Endothelial cell (in vitro differentiated cells): ENCODE data around the gene SYT8. TPM values are rescaled to one million over a fixed set of nuclear protein-coding genes. Genes with fewer than 3 reads are reported as not detected.
"Not testable (repeated sequence)": the region's sequence is repeated elsewhere in the genome, so short reads cannot be mapped to it uniquely, and the experiment has no call there.

Source experiments
- DNase-seq: peaks from one replicate; pipeline ENCODE4 v3.0.0; 2021; ENCODE audit warnings: low spot score
- H3K27ac Mint-ChIP-seq: one replicate; pipeline ENCODE4 v1.8.0; 2021; ENCODE audit warnings: mixed read lengths, inconsistent platforms; ENCODE audit not compliant: unreplicated experiment
- H3K27me3 Mint-ChIP-seq: one replicate; pipeline ENCODE4 v1.8.0; 2021; ENCODE audit warnings: mild to moderate bottlenecking, moderate library complexity, mixed read lengths, inconsistent platforms; ENCODE audit not compliant: unreplicated experiment
- H3K36me3 Mint-ChIP-seq: one replicate; pipeline ENCODE4 v1.8.0; 2021; ENCODE audit warnings: mild to moderate bottlenecking, low read depth, mixed read lengths, inconsistent platforms; ENCODE audit not compliant: unreplicated experiment
- H3K4me1 Mint-ChIP-seq: one replicate; pipeline ENCODE4 v1.8.0; 2021; ENCODE audit warnings: mild to moderate bottlenecking, mixed read lengths, inconsistent platforms; ENCODE audit not compliant: unreplicated experiment
- H3K4me3 Mint-ChIP-seq: one replicate; pipeline ENCODE4 v1.8.0; 2021; ENCODE audit warnings: mild to moderate bottlenecking, mixed read lengths, inconsistent platforms; ENCODE audit not compliant: unreplicated experiment
- H3K9me3 Mint-ChIP-seq: one replicate; pipeline ENCODE4 v1.8.0; 2021; ENCODE audit warnings: mixed read lengths, inconsistent platforms; ENCODE audit not compliant: unreplicated experiment
- total RNA-seq: library from RNA; stranded (reverse); fragmentation: NEBNext Ultra II Directional; extraction: Animal tissue kit (Norgen Biotek cat#: 25700); gene quantifications from one replicate; pipeline ENCODE4 v1.2.1, GENCODE V29; 2021; ENCODE audit not compliant: unreplicated experiment
- TF ChIP-seq, protein P1 (sequence below): fragments of 200-600 bp; sonication (generic); IDR thresholded peaks from one replicate; pipeline ENCODE4 v1.5.0; 2021; ENCODE audit warnings: antibody characterized with exemption; ENCODE audit not compliant: unreplicated experiment

The SYT8 gene
- total RNA-seq, 1 donor from 2014 or later = not detected

DNA sequence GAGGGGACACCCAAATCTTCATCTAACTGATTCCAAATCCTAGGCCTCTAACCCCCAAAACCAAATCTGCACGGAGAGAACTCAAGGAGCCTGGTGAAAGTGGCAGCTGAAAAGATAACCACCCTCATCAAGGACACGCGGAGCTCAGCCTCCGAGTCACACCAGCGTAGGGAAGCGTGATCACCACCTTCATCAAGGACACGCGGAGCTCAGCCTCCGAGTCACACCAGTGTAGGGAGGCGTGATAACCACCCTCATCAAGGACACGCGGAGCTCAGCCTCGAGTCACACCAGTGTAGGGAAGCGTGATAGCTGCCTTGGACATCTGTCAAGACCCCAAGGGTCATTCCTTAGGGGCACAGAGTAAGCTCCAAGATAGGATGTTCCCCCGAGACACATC is 29.3 kb upstream of the SYT8 start:
- DNase-seq = no peak
- no peaks in the 10 kb centered on the region for H3K9me3 Mint-ChIP-seq
- no peaks in the 10 kb centered on the region for H3K36me3 Mint-ChIP-seq
- H3K27ac Mint-ChIP-seq = no peak overlapping the region
- TF ChIP-seq, protein P1, sequence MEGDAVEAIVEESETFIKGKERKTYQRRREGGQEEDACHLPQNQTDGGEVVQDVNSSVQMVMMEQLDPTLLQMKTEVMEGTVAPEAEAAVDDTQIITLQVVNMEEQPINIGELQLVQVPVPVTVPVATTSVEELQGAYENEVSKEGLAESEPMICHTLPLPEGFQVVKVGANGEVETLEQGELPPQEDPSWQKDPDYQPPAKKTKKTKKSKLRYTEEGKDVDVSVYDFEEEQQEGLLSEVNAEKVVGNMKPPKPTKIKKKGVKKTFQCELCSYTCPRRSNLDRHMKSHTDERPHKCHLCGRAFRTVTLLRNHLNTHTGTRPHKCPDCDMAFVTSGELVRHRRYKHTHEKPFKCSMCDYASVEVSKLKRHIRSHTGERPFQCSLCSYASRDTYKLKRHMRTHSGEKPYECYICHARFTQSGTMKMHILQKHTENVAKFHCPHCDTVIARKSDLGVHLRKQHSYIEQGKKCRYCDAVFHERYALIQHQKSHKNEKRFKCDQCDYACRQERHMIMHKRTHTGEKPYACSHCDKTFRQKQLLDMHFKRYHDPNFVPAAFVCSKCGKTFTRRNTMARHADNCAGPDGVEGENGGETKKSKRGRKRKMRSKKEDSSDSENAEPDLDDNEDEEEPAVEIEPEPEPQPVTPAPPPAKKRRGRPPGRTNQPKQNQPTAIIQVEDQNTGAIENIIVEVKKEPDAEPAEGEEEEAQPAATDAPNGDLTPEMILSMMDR = no peak
- H3K4me3 Mint-ChIP-seq = no peak overlapping the region
- peaks cover 4% of the 10 kb centered on the region for H3K27me3 Mint-ChIP-seq
- H3K4me1 Mint-ChIP-seq = peaks cover 4% of the 10 kb centered on the region

DNA sequence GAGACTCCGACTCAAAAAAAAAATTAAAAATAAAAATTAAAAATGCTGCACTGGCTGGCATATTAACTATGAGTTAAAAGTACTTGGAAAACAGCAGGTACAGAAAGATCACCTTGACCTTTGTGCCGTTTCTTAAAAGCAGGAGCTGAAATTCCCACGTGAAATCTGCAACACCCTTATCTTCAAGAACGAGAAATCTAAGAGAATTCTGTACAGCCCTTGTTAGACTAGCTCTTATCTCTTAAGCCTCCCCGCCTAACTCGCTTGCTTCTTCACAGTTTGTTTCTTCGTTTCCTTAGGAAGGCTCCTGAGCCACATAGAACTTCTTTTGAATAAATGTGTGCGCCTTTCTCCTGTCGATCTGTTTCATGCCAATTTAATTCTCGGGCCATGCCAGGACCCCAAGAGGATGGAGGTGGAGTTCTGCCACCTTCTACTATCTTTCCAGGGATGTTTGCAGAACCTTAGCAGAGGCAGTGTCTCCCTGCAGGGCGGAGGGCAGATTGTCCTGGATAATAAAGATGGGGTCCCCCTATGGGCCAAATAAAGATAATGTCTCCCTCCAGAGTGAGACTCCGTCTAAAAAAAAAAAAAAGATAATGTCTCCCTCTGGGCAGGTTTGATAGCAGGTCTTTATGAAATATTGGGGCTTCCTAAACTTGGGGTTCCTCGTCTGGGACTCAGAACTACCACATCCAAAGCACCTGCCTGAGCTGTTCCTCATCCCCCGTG is 27.4 kb upstream of the SYT8 start:
- Mint-ChIP-seq H3K9me3 (no peaks in the 10 kb centered on the region), H3K4me1 (no peaks in the 10 kb centered on the region), H3K36me3 (no peaks in the 10 kb centered on the region), H3K4me3 (no peak overlapping the region), H3K27me3 (peaks cover 4% of the 10 kb centered on the region), H3K27ac (no peak overlapping the region)
- TF ChIP-seq, protein P1 = no peak
- no peak for DNase-seq

DNA sequence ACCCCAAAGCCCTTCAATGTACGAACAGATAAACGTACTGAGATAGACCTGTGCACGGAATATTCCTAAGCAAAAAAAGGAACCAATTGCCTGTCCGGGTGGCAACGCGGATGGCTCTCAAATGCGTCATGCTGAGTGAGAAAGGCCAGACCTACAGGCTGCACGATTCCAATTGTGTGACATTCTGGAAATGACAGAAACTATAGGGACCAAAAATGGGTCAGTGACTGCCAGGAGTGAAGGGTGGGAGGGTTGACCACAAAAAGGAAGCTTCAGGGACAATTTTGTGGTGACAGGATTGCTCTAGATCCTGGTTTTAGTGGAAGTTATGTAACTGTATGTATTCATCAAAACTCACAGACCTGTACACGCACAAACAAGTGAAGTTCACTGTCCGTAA is 24.0 kb upstream of the SYT8 start:
- no peak overlapping the region for H3K27ac Mint-ChIP-seq
- no peaks in the 10 kb centered on the region for H3K36me3 Mint-ChIP-seq
- TF ChIP-seq, protein P1 = no peak
- H3K4me3 Mint-ChIP-seq = no peak overlapping the region
- no peak for DNase-seq
- H3K4me1 Mint-ChIP-seq = no peaks in the 10 kb centered on the region
- H3K9me3 Mint-ChIP-seq = no peaks in the 10 kb centered on the region
- peaks cover 3% of the 10 kb centered on the region for H3K27me3 Mint-ChIP-seq

DNA sequence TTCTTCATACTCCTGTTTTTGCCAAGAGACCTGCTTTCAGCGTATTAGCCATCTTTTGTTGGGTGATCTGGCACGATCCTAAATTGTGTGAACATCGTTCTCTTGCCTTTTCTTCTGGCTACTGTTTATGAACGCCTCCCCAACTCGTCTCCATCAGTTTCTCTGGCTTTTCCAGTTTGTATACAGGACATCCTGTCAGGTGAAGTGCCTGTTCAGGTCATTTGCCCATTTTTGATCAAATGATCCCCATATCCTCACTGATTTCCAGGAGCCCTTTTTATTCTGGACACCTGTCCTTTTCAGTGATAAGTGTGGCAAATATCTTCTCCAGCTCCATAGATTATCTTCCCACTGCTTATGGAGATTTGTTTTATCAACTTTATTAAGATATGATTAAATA is 22.5 kb upstream of the SYT8 start:
- H3K36me3 Mint-ChIP-seq = no peaks in the 10 kb centered on the region
- H3K27ac Mint-ChIP-seq = no peak overlapping the region
- DNase-seq = no peak
- no peaks in the 10 kb centered on the region for H3K9me3 Mint-ChIP-seq
- H3K4me1 Mint-ChIP-seq = no peaks in the 10 kb centered on the region
- H3K27me3 Mint-ChIP-seq = peaks cover 3% of the 10 kb centered on the region
- TF ChIP-seq, protein P1 = no peak
- no peak overlapping the region for H3K4me3 Mint-ChIP-seq

DNA sequence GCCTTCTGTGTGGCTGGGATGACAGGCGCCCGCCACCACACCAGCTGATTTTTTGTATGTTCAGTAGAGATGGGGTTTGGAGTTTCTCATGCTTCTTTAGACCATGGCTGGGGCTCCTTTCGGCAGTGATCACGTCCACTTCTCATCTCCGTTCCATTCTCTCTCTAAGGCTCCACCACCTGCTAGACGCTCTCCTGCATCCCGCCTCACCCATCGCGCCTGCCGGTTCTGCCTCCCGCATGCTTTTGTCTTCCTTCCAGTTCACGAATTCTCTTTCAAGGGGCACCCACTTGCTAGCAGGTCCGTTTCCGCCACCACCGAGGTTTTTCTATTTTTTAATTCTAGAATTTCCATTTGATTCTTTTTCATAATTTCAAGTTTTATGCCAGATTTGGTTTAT is 22.0 kb upstream of the SYT8 start:
- TF ChIP-seq, protein P1 = no peak
- H3K27me3 Mint-ChIP-seq = peaks cover 3% of the 10 kb centered on the region

DNA sequence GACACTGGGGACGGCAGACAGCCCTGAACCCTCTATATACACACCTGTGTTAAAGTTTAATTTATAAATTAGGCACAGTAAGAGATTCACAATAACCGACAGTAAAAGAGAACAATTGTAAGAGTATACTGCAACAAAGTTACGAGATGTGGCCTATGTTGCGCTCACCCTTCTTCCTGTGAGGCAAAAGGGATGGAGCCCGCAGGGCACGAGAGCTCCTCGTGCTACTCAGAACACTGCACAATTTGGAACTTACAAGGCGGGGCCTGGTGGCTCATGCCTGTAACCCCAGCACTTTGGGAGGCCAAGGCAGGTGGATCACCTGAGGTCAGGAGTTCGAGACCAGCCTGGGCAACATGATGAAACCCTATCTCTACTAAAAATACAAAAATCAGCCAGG is 21.4 kb upstream of the SYT8 start:
- H3K27me3 Mint-ChIP-seq, H3K27ac Mint-ChIP-seq, H3K4me1 Mint-ChIP-seq, DNase-seq, H3K4me3 Mint-ChIP-seq, H3K9me3 Mint-ChIP-seq, H3K36me3 Mint-ChIP-seq: not testable (repeated sequence)

More for the DNA sequence above, 22.0 kb upstream of the SYT8 start:
- Mint-ChIP-seq H3K4me1 (no peaks in the 10 kb centered on the region), H3K4me3 (no peak overlapping the region), H3K36me3 (no peaks in the 10 kb centered on the region), H3K27ac (no peak overlapping the region), H3K9me3 (no peaks in the 10 kb centered on the region)
- no peak for DNase-seq
